ENCODE data around the gene TNRC18. TPM values are rescaled to one million over a fixed set of nuclear protein-coding genes. Genes with fewer than 3 reads are reported as not detected.
"Not testable (repeated sequence)": the region's sequence is repeated elsewhere in the genome, so short reads cannot be mapped to it uniquely, and the experiment has no call there.

Gene TNRC18
- total RNA-seq, 1 experiment from 2014 or later = 16.3 TPM

- DNase-seq (ENCODE audit: low spot score) = no peak
These were observed 44.1 kb downstream of the TNRC18 start for GRCh38 chr7:5379546-5379945.

GRCh38 chr7:5377816-5378215 is 45.8 kb downstream of the TNRC18 start:
- DNase-seq (ENCODE audit: low spot score) = no peak

DNA sequence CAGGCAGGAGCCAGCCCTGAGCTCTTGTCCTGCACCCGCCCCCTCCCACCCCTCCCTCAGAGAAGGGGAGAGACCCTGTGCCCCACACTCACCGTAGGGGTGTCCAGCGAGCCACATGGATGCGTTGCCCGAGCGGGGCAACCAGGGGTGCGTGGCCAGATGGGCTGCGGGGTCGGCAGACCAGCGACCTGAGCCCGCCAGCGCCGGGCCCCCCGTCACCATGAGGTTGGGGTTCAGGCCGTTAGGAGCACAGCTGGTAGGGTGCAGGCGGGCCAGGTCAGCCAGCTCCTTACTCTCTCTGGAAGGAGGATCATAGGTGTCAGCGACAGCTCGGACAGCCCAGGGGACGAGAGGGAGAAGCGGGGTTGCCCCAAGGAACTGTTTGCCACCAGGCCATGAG is 46.4 kb downstream of the TNRC18 start:
- no peak for DNase-seq (ENCODE audit: low spot score)

GRCh38 chr7:5375925-5376324 is 47.7 kb downstream of the TNRC18 start:
- DNase-seq (ENCODE audit: low spot score) = no peak

DNA sequence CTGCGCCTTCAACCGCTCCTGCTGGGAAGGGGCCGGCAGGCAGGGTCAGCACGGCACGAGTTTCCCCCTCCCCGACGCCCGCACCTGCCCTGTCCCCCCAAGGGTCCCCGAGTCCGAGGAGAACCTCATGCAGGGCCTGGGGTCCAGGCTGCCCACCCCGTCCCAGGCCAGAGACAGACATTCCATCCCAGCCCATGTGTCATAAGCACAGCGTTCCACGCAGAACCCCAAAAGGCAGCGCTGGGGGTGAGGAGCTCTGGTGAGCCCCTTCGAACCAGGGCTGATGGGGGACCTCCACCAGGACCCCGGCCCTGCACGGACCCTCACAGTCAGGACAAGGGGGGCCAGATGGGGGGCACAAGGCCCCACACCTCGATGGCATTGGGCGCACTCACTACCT is 49.2 kb downstream of the TNRC18 start:
- DNase-seq (ENCODE audit: low spot score) = no peak

DNA sequence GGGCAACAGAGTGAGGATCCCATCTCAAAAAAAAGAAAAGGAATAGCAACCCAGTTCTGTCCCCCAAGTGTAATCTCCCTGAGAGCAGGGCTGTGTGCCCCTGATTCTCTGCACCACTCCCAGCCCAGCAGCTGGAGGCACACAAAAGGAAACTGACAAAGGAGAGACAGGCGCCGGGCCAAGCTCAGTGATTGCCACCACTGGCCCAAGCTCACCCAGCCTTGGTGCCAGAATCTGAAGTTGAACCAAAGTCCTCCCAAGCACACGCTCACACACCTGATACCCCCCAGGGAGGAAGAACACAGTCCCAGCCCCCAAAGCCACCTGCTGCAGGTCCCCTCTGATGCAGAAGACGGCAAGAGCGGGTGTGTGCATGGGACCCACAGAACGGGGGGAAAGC is 50.3 kb downstream of the TNRC18 start:
- no peak for DNase-seq (ENCODE audit: low spot score)

GRCh38 chr7:5370454-5371353 is 52.9 kb downstream of the TNRC18 start:
- no peak for DNase-seq (ENCODE audit: low spot score)

GRCh38 chr7:5367661-5368060 is 56.0 kb downstream of the TNRC18 start:
- no peak for DNase-seq (ENCODE audit: low spot score)

GRCh38 chr7:5365976-5366625 is 57.5 kb downstream of the TNRC18 start:
- peak; percentile 87 for DNase-seq (ENCODE audit: low spot score)

DNA sequence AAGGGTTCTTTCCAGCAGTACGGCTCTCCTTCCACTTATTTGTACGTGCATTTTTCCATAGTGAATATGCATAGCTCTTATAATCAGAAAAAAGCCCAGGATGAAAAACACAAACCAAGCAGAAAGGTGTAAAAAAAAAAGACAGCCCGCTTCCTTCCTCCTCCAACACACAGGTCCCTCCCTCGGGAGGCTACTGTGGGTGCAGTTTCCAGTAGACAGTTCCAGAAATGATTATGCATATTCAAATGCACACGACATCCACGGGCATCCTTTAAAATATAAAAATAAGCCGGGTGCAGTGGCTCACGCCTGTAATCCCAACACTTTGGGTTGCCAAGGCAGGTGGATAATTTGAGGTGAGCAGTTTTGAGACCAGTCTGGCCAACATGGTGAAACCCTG is 59.9 kb downstream of the TNRC18 start:
- DNase-seq (ENCODE audit: low spot score) = no peak

DNA sequence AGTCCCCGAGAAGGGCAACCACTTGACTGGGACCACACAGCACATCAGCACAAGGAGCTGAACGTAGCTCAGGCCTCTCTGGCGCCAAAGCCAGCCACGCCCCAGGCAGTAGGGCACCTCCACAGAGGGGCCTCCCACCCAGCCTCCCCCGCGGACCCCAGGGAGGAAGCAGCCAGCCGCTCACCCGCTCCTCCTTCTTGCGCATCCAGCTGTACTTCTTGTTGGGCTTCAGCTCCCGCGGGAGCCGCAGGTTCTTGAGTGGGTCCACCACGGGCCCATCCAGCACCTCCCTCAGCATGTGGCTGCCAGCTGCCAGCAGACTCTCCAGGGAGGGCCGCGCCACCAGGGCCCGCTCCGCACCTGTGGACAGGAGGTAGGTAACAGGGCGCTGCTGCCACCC is 61.2 kb downstream of the TNRC18 start:
- no peak for DNase-seq (ENCODE audit: low spot score)

DNA sequence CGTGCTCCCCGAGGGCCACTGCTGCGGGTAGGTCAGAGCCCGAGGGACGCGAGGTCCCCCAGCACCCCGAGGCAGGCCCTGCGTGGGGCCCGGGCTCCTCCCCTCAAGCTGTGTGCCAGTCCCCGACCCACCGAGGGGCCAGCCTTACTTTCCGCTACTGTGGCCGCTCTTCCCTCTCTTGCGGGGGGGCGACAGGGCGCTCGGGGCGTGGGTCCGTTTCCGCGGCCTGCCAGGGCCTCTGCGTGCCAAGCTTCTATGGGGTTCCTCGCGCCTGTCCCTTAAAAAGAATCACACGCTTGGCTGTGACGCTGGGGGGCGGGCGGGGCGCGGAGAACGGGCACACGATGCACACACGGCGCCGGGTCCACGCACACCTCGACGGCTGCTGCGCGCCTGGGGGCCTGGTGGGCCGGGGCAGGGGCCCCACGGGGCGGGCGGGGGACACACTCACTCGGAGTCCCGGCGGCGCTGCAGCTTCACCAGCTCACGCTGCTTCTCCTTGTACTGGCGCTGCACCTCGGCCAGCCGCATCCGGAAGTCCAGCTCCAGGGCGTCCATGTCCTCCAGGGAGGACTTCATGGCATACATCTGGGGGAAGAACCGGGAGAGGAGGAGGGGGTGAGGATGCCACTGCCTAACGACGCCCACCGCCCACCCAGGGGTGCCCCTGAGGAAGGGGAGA is 62.0 kb downstream of the TNRC18 start:
- no peak for DNase-seq (ENCODE audit: low spot score)

- no peak for DNase-seq (ENCODE audit: low spot score)
These were observed 62.7 kb downstream of the TNRC18 start for GRCh38 chr7:5360971-5361370.

GRCh38 chr7:5360451-5360850 is 63.2 kb downstream of the TNRC18 start:
- no peak for DNase-seq (ENCODE audit: low spot score)

GRCh38 chr7:5360021-5360420 is 63.6 kb downstream of the TNRC18 start:
- DNase-seq (ENCODE audit: low spot score) = not testable (repeated sequence)

DNA sequence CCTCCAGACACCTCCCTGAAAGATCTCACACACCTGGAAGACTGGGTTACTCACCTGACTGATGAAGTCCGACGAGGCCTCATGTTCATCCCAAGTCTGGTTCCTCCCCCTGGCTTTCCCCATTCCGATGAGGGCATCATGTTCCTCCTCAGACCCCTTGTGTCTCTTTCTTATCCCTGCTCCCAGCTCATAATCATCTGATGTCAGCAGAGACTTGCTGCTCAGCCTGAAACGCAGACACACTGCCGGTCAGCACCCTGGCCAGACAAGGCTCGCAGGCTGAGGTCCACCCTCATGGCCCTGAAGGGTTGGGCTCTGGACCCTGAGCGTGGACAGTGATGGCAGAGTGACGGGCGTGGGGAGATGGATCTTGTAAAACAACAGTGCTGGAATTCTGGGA is 64.3 kb downstream of the TNRC18 start:
- DNase-seq (ENCODE audit: low spot score) = no peak

- DNase-seq (ENCODE audit: low spot score) = no peak
These were observed 65.7 kb downstream of the TNRC18 start for GRCh38 chr7:5357951-5358350.

GRCh38 chr7:5356751-5357119 is 66.9 kb downstream of the TNRC18 start:
- DNase-seq (ENCODE audit: low spot score) = no peak

GRCh38 chr7:5354460-5355232 is 69.0 kb downstream of the TNRC18 start:
- no peak for DNase-seq (ENCODE audit: low spot score)

DNA sequence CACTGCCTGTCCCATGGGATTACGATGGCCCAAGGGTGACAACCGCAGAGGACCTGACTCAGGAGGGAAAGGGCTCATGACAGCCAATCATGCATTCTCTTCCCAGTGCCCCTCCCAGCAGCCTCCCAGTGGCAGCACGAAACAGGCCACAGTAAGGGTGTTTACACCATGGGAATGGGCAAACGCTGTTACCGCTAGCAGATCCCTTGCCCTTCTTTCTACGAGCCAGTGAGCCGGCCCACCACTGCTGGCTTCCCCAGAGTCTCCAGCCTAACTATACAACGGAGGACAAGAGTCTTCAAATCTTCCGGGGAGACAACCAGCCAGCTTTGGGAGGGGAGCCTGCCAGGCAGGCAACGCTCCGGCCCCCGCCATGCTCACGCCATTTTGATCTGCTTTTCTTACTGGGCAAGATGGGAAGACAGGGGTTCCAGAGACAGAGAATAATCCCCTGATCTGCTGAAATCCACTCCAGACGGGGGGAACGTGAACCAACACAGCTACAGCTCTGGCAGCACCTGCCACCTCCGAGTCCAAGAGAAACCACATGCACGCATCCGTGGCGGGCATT is 71.1 kb downstream of the TNRC18 start:
- no peak for DNase-seq (ENCODE audit: low spot score)

DNA sequence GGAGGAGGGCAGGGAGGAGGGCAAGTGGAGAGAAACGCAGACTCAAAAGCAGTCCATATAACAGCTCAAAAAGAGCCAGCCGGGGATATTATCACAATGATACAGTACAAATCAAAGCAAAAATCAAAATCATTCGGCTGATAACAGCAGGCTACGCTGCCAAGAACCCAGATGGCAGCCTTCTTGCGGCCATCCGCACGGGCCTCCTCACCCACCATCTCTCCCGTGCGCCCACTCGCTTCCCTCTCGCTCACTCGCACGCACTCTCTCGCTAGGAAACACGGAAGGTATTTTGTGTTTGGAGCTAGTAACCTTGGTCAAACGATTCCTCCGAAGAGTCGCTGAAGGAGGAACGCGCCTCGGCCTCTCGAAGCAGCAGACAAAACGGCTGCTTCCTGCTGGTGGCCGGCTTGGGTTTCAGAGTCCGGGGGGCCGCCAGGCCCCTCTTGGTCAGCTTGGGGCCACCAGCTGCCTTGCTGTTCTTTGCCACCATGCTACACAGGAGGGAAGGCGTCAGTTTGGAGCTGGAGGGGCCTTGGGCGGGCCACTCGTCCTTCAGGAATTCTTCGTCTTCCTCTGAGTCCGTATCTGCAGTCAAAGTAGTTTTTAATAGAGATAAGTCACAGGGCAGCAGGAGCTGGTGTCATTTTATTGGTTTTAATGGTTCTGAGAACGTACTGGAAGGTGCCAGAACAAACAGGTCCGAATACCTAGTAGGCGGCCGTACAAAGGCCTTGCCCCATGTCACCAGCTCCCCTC is 71.9 kb downstream of the TNRC18 start:
- no peak for DNase-seq (ENCODE audit: low spot score)

All from H4 (cell line).